Prostate gland (tissue), 2 donors: ENCODE measurements around the gene RTN3. TPM values are rescaled to one million over a fixed set of nuclear protein-coding genes. Genes with fewer than 3 reads are reported as not detected.

Source experiments
- DNase-seq: peaks from one replicate; pipeline ENCODE4 v3.0.0-alpha.2; 2019; ENCODE audit warnings: low spot score
- H3K27ac ChIP-seq, 2 donors: fragments of 200-600 bp; sonication (generic); 2 replicates each; pipeline ENCODE4 v1.5.1; 2017 to 2019
- H3K27me3 ChIP-seq: fragments of 200-600 bp; sonication (generic); replicated peaks from 2 replicates; pipeline ENCODE4 v1.5.1; 2019; ENCODE audit not compliant: insufficient read depth
- H3K36me3 ChIP-seq, 2 donors: fragments of 200-600 bp; sonication (generic); 1 replicate in 1 of 2; 2 replicates in 1 of 2; pipeline versions ENCODE4 v1.5.1 to v1.8.1; 2017 to 2019
- H3K4me1 ChIP-seq: fragments of 200-600 bp; sonication (generic); replicated peaks from 2 replicates; pipeline ENCODE4 v1.5.1; 2019
- H3K4me3 ChIP-seq, 2 donors: fragments of 200-600 bp; sonication (generic); 2 replicates each; pipeline ENCODE4 v1.5.1; 2017 to 2019
- H3K9me3 ChIP-seq: fragments of 200-600 bp; sonication (generic); 2 replicates; pipeline ENCODE4 v1.5.1; 2017
- POLR2A ChIP-seq: fragments of 450-650 bp; IDR thresholded peaks from one replicate; pipeline ENCODE4 v1.6.1; 2016; ENCODE audit warnings: antibody characterized with exemption, mild to moderate bottlenecking
- POLR2AphosphoS5 ChIP-seq: sonication (generic); formaldehyde crosslinking; IDR thresholded peaks from one replicate; pipeline ENCODE4 v1.6.1; 2017; ENCODE audit warnings: antibody characterized with exemption
- WGBS: methylation state at CpG from one replicate; pipeline ENCODE4 v1.1.5; 2018; 5-methylcytosine and 5-hydroxymethylcytosine counted together
- intact Hi-C: fragments of 100-400 bp; cut with DNase I; formaldehyde crosslinking; loops from one replicate; pipeline ENCODE4 v1.14.2; 2022
- total RNA-seq, 2 donors: library from RNA; depleted of rRNA; stranded (reverse); fragments of >200 nt; gene quantifications; one replicate each; pipeline ENCODE4 v1.1.0, GENCODE V29; 2016
- TF ChIP-seq, protein P1 (sequence below), 4 experiments: fragments of 200-600 bp in 2 of 4; fragments of 450-650 bp in 2 of 4; sonication (generic) in 2 of 4; IDR thresholded peaks; 1 replicate in 3 of 4; 2 replicates in 1 of 4; pipeline ENCODE4 v1.5.1; 2016 to 2019; ENCODE audit warnings: antibody characterized with exemption in 4 of 4, mild to moderate bottlenecking in 2 of 4, moderate library complexity in 2 of 4

The RTN3 gene
- total RNA-seq, 2 donors from 2014 or later = 74.1 to 88.8 TPM

DNA sequence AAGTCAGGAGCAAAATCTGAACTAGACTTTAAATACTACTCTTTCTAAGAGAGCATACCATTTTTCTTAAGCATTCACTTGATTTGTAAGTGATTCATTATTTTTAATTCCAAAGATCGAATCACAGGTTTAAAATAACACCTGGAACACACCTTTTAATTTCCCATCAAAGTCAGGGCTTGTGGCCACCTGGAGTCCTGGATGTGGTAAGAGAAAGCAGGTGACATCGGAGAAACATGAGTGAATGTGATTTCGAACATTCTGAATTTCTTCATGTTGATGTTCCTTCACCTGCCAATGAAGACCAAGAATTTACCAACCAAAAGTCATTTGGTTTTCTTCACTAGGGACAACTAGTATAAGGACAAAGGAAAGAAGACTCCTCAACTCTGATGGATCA lies 38.1 kb upstream of the RTN3 start:
- WGBS = 94% methylated on average over 3 of the region's 3 CpGs
- Histone ChIP-seq H3K9me3 (no peaks in the 10 kb centered on the region), H3K4me1 (no peaks in the 10 kb centered on the region), H3K27me3 (no peaks in the 10 kb centered on the region), H3K36me3 (no peaks in the 10 kb centered on the region), H3K27ac (no peak overlapping the region), H3K4me3 (no peak overlapping the region)
- TF ChIP-seq POLR2AphosphoS5 = no peak
- TF ChIP-seq, protein P1, sequence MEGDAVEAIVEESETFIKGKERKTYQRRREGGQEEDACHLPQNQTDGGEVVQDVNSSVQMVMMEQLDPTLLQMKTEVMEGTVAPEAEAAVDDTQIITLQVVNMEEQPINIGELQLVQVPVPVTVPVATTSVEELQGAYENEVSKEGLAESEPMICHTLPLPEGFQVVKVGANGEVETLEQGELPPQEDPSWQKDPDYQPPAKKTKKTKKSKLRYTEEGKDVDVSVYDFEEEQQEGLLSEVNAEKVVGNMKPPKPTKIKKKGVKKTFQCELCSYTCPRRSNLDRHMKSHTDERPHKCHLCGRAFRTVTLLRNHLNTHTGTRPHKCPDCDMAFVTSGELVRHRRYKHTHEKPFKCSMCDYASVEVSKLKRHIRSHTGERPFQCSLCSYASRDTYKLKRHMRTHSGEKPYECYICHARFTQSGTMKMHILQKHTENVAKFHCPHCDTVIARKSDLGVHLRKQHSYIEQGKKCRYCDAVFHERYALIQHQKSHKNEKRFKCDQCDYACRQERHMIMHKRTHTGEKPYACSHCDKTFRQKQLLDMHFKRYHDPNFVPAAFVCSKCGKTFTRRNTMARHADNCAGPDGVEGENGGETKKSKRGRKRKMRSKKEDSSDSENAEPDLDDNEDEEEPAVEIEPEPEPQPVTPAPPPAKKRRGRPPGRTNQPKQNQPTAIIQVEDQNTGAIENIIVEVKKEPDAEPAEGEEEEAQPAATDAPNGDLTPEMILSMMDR (IDR thresholded peaks at IDR 0.05) = no peak
- TF ChIP-seq POLR2A = no peak
- intact Hi-C loops = no loop called here
- no peak for DNase-seq

GRCh38 chr11:63652671-63653070 lies 28.6 kb upstream of the RTN3 start:
- Histone ChIP-seq H3K27ac (no peak overlapping the region), H3K27me3 (no peaks in the 10 kb centered on the region), H3K4me1 (no peaks in the 10 kb centered on the region), H3K36me3 (no peaks in the 10 kb centered on the region), H3K9me3 (no peaks in the 10 kb centered on the region), H3K4me3 (no peak overlapping the region)
- TF ChIP-seq, protein P1 (IDR thresholded peaks at IDR 0.05) = no peak
- TF ChIP-seq POLR2A (no peak), POLR2AphosphoS5 (no peak)
- no peak for DNase-seq
- intact Hi-C loops = no loop called here
- WGBS = 92% methylated on average over 3 of the region's 3 CpGs

DNA sequence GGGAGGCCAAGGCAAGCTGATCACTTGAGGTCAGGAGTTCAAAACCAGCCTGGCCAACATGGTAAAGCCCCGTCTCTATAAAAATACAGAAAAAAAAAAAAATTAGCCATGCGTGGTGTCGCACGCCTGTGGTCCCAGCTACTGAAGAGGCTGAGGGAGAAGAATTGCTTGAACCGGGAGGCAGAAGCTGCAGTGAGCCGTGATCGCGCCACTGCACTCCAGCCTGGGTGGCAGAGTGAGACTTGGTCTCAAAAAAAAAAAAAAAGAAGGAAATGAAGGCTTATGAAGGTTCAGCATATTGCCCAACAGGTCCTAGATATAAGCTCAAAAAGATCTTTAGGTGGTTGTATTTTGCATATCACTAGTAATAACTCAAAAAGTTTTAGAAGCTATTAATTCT lies 20.3 kb upstream of the RTN3 start:
- WGBS = 92% methylated on average over 8 of the region's 8 CpGs

GRCh38 chr11:63663809-63664208 lies 17.5 kb upstream of the RTN3 start:
- Histone ChIP-seq H3K27me3 (no peaks in the 10 kb centered on the region), H3K4me1 (no peaks in the 10 kb centered on the region), H3K27ac (no peak overlapping the region), H3K4me3 (no peak overlapping the region), H3K36me3 (no peaks in the 10 kb centered on the region), H3K9me3 (no peaks in the 10 kb centered on the region)
- intact Hi-C loops = no loop called here
- TF ChIP-seq POLR2A = no peak
- TF ChIP-seq POLR2AphosphoS5 = no peak
- TF ChIP-seq, protein P1 (IDR thresholded peaks at IDR 0.05) = no peak
- WGBS = 0% methylated on average over 1 of the region's 1 CpG
- no peak for DNase-seq

More for the DNA sequence above, 20.3 kb upstream of the RTN3 start:
- no peaks in the 10 kb centered on the region for H3K27me3 ChIP-seq
- no peaks in the 10 kb centered on the region for H3K36me3 ChIP-seq
- no peak overlapping the region for H3K4me3 ChIP-seq
- intact Hi-C loops = no loop called here
- no peaks in the 10 kb centered on the region for H3K4me1 ChIP-seq
- no peaks in the 10 kb centered on the region for H3K9me3 ChIP-seq
- H3K27ac ChIP-seq = no peak overlapping the region
- TF ChIP-seq, protein P1 (IDR thresholded peaks at IDR 0.05) = no peak
- TF ChIP-seq POLR2A (no peak), POLR2AphosphoS5 (no peak)
- DNase-seq = no peak

- no peak for DNase-seq
- intact Hi-C loops = no loop called here
- H3K27me3 ChIP-seq = no peaks in the 10 kb centered on the region
- no peak overlapping the region for H3K27ac ChIP-seq
- H3K36me3 ChIP-seq = no peaks in the 10 kb centered on the region
- H3K4me3 ChIP-seq = no peak overlapping the region
- WGBS = 83% methylated on average over 4 of the region's 4 CpGs
- TF ChIP-seq POLR2AphosphoS5 (no peak), POLR2A (no peak)
- TF ChIP-seq, protein P1 (IDR thresholded peaks at IDR 0.05) = no peak
- H3K9me3 ChIP-seq = no peaks in the 10 kb centered on the region
- no peaks in the 10 kb centered on the region for H3K4me1 ChIP-seq
Measured at GRCh38 chr11:63666874-63667273, 14.4 kb upstream of the RTN3 start.
